IMR-90 (cell line): ENCODE data around the gene FITM2. TPM values are rescaled to one million over a fixed set of nuclear protein-coding genes. Genes with fewer than 3 reads are reported as not detected.

Source experiments
- ATAC-seq: fragments of 200-7000 bp; cut with Tn5 transposase; 2 replicates; pipeline ENCODE4 v1.9.1; 2020; ENCODE audit warnings: low read depth, mild to moderate bottlenecking, moderate library complexity
- BruUV-seq: library from RNA; stranded (reverse); fragments of 400-500 nt; replicated peaks from 2 replicates; lab custom pipeline; 2021; lab: Mats Ljungman, UMichigan
- CTCF ChIA-PET: fragments of 300-600 bp; formaldehyde crosslinking; extraction: SDS; loops from one replicate; lab custom pipeline; 2021; ENCODE audit warnings: antibody characterized with exemption; lab: Yijun Ruan, JAX
- POLR2A ChIA-PET: fragments of 300-600 bp; sonication (Branson Sonifier 250); formaldehyde crosslinking; loops from one replicate; lab custom pipeline; 2022; ENCODE audit warnings: antibody characterized with exemption; ENCODE audit not compliant: unreplicated experiment; lab: Charles Lee
- DNase-seq: peaks from one replicate; pipeline ENCODE4 v3.0.0; 2013
- H2AFZ ChIP-seq: replicated peaks from 2 replicates; pipeline ENCODE3; 2013; ENCODE audit warnings: low read length, mild to moderate bottlenecking; ENCODE audit not compliant: poor library complexity
- H2AK5ac ChIP-seq: 2 replicates; pipeline ENCODE4 v1.6.1; 2013; ENCODE audit warnings: low read depth, low read length, inconsistent platforms
- H2AK9ac ChIP-seq: replicated peaks from 2 replicates; pipeline ENCODE3; 2013; ENCODE audit warnings: mild to moderate bottlenecking, low read depth, low read length, moderate library complexity; ENCODE audit not compliant: poor library complexity
- H2BK120ac ChIP-seq: 2 replicates; pipeline ENCODE4 v1.6.1; 2013; ENCODE audit warnings: low read depth, low read length, inconsistent platforms
- H2BK15ac ChIP-seq: 3 replicates; pipeline ENCODE4 v1.6.1; 2013; ENCODE audit warnings: low read depth, low read length, inconsistent platforms
- H2BK20ac ChIP-seq: 2 replicates; pipeline ENCODE4 v1.6.1; 2013; ENCODE audit warnings: low read depth, mild to moderate bottlenecking, inconsistent platforms, low read length, moderate library complexity
- H2BK5ac ChIP-seq: 2 replicates; pipeline ENCODE4 v1.6.1; 2013; ENCODE audit warnings: mild to moderate bottlenecking, low read depth, low read length, inconsistent platforms; ENCODE audit not compliant: poor library complexity, severe bottlenecking
- H3K14ac ChIP-seq: replicated peaks from 2 replicates; pipeline ENCODE4 v1.6.1; 2013; ENCODE audit warnings: low read depth, low read length, inconsistent platforms
- H3K18ac ChIP-seq: 2 replicates; pipeline ENCODE4 v1.6.1; 2013; ENCODE audit warnings: low read depth, low read length, control low read depth
- H3K23ac ChIP-seq: 2 replicates; pipeline ENCODE4 v1.6.1; 2013; ENCODE audit warnings: low read depth, low read length, inconsistent platforms
- H3K27ac ChIP-seq: 2 replicates; pipeline ENCODE4 v1.5.1; 2013; ENCODE audit warnings: mild to moderate bottlenecking, control low read depth, low read length; ENCODE audit not compliant: insufficient read depth
- H3K27me3 ChIP-seq: 2 replicates; pipeline ENCODE4 v1.6.1; 2013; ENCODE audit warnings: low read length; ENCODE audit not compliant: control insufficient read depth, insufficient read depth
- H3K36me3 ChIP-seq: 2 replicates; pipeline ENCODE4 v1.6.1; 2013; ENCODE audit warnings: low read length, mixed read lengths; ENCODE audit not compliant: control insufficient read depth, insufficient read depth
- H3K4ac ChIP-seq: 2 replicates; pipeline ENCODE4 v1.6.1; 2013; ENCODE audit warnings: low read depth, low read length, inconsistent platforms
- H3K4me1 ChIP-seq: 2 replicates; pipeline ENCODE4 v1.6.1; 2013; ENCODE audit warnings: low read length, mixed read lengths; ENCODE audit not compliant: control insufficient read depth, insufficient read depth
- H3K4me2 ChIP-seq: 2 replicates; pipeline ENCODE4 v1.6.1; 2013; ENCODE audit warnings: low read depth, mild to moderate bottlenecking, control low read depth, low read length, moderate library complexity
- H3K4me3 ChIP-seq: 2 replicates; pipeline ENCODE4 v1.5.1; 2013; ENCODE audit warnings: low read depth, mild to moderate bottlenecking, control low read depth, low read length, moderate library complexity; ENCODE audit not compliant: insufficient read depth
- H3K56ac ChIP-seq: 2 replicates; pipeline ENCODE4 v1.6.1; 2013; ENCODE audit warnings: low read length, inconsistent platforms; ENCODE audit not compliant: insufficient read depth; ENCODE audit errors: extremely low read depth
- H3K79me1 ChIP-seq, 2 experiments: 2 replicates each; pipeline ENCODE4 v1.6.1; 2013; ENCODE audit warnings: low read length in 2 of 2, inconsistent platforms in 1 of 2, low read depth in 1 of 2
- H3K9ac ChIP-seq: 2 replicates; pipeline ENCODE4 v1.6.1; 2013; ENCODE audit warnings: low read depth, low read length, control low read depth
- H3K9me1 ChIP-seq: 2 replicates; pipeline ENCODE4 v1.6.1; 2013; ENCODE audit warnings: low read length, inconsistent platforms; ENCODE audit not compliant: insufficient read depth
- H3K9me3 ChIP-seq: 2 replicates; pipeline ENCODE4 v1.6.1; 2013; ENCODE audit warnings: low read length; ENCODE audit not compliant: control insufficient read depth, insufficient read depth
- H4K20me1 ChIP-seq: 2 replicates; pipeline ENCODE4 v1.6.1; 2013; ENCODE audit warnings: low read length, inconsistent platforms; ENCODE audit not compliant: insufficient read depth
- H4K5ac ChIP-seq: 2 replicates; pipeline ENCODE4 v1.6.1; 2013; ENCODE audit warnings: mild to moderate bottlenecking, low read depth, low read length, control low read depth
- H4K8ac ChIP-seq, 2 experiments: 2 replicates each; pipeline ENCODE4 v1.6.1; 2013; ENCODE audit warnings: low read depth in 2 of 2, low read length in 2 of 2, control low read depth in 1 of 2, inconsistent platforms in 1 of 2
- H4K91ac ChIP-seq: 2 replicates; pipeline ENCODE4 v1.6.1; 2013; ENCODE audit warnings: low read depth, low read length, inconsistent platforms; ENCODE audit not compliant: insufficient read depth
- BHLHE40 ChIP-seq: fragments of 150-350 bp; IDR thresholded peaks from 2 replicates; pipeline ENCODE4 v1.6.1; 2016; ENCODE audit warnings: mild to moderate bottlenecking, low read depth, low read length
- CHD1 ChIP-seq: IDR thresholded peaks from 2 replicates; pipeline ENCODE4 v1.6.1; 2012; ENCODE audit warnings: low read depth, low read length, improper control_type of control experiment
- POLR2A ChIP-seq: IDR thresholded peaks from 2 replicates; pipeline ENCODE4 v1.6.1; 2012; ENCODE audit warnings: mild to moderate bottlenecking, low read depth, low read length
- RCOR1 ChIP-seq: IDR thresholded peaks from 2 replicates; pipeline ENCODE4 v1.6.1; 2012; ENCODE audit warnings: mild to moderate bottlenecking, low read length, improper control_type of control experiment; ENCODE audit not compliant: insufficient replicate concordance
- RFX5 ChIP-seq: IDR thresholded peaks from 2 replicates; pipeline ENCODE4 v1.8.0; 2012; ENCODE audit warnings: low read depth, mild to moderate bottlenecking, low read length, moderate library complexity
- SMC3 ChIP-seq: fragments of 150-350 bp; IDR thresholded peaks from 2 replicates; pipeline ENCODE4 v1.6.1; 2016; ENCODE audit warnings: low read depth, mild to moderate bottlenecking, antibody characterized with exemption, low read length, moderate library complexity
- WGBS, 2 experiments: methylation state at CpG; one replicate each; pipeline versions ENCODE4 v1.1.5 to v1.1.7; 2013; ENCODE audit warnings: missing lambda C conversion rate in 2 of 2; ENCODE audit not compliant: insufficient read length in 1 of 2; ENCODE audit errors: extremely low coverage in 2 of 2; 5-methylcytosine and 5-hydroxymethylcytosine counted together
- dilution Hi-C: fragments of 300-500 bp; cut with HindIII; formaldehyde crosslinking; loops from one replicate; pipeline ENCODE4 v1.14.3; 2018; ENCODE audit warnings: low sequenced_read_pairs; ENCODE audit not compliant: unreplicated experiment
- in situ Hi-C: fragments of 300-500 bp; cut with MboI; formaldehyde crosslinking; loops from 3 replicates; pipeline ENCODE4 v1.14.3; 2019; ENCODE audit warnings: low sequenced_read_pairs, inconsistent platforms, mixed read lengths
- intact Hi-C: fragments of 100-400 bp; cut with micrococcal nuclease; formaldehyde crosslinking; loops from 2 replicates; pipeline ENCODE4 v1.10.0; 2022
- polyA plus RNA-seq, 3 experiments: library from polyadenylated mRNA; depleted of rRNA; stranded (reverse); fragments of >200 nt; gene quantifications; 2 replicates each; pipeline ENCODE4 v1.2.3, GENCODE V29; 2012; ENCODE audit warnings: low replicate concordance in 1 of 3
- total RNA-seq: library from RNA; depleted of rRNA; stranded (reverse); fragments of >200 nt; gene quantifications from 2 replicates; pipeline ENCODE4 v1.2.3, GENCODE V29; 2012
- TF ChIP-seq, protein P1 (sequence below): conservative IDR thresholded peaks from 2 replicates; pipeline ENCODE4 v1.5.1; 2012; ENCODE audit warnings: mild to moderate bottlenecking, low read depth, low read length, improper control_type of control experiment

The FITM2 gene
- total and polyA plus RNA-seq, 2 of the 4 experiments (the other 2 are of a cell fraction): 3.4 to 6.5 TPM

GRCh38 chr20:44343162-44343675 lies 32.2 kb upstream of the FITM2 start:
- in situ Hi-C loops (no loop called here), dilution Hi-C loops (no loop called here), intact Hi-C loops (no loop called here)
- Histone ChIP-seq H4K8ac (no peak overlapping the region), H3K27me3 (peaks cover 13% of the 10 kb centered on the region; the same call in 1 of the 2 replicates), H3K9me3 (no peaks in the 10 kb centered on the region), H2BK120ac (no peak overlapping the region), H3K79me1 (no peaks in the 10 kb centered on the region), H3K4me3 (no peak overlapping the region), H3K27ac (no peak overlapping the region), H3K23ac (no peak overlapping the region), H3K4ac (no peak overlapping the region), H3K4me1 (no peaks in the 10 kb centered on the region), H2BK15ac (no peak overlapping the region), H3K36me3 (no peaks in the 10 kb centered on the region), H3K9me1 (no peaks in the 10 kb centered on the region), H3K4me2 (no peak overlapping the region), H2AK5ac (no peak overlapping the region), H2BK20ac (no peak overlapping the region), H4K5ac (no peak overlapping the region), H2AK9ac (no peak overlapping the region), H3K14ac (no peak overlapping the region), H2BK5ac (no peak overlapping the region), H3K9ac (no peak overlapping the region), H4K91ac (no peak overlapping the region), H2AFZ (peak overlapping the region; percentile 27), H4K20me1 (no peaks in the 10 kb centered on the region), H3K56ac (no peak overlapping the region), H3K18ac (no peak overlapping the region)
- ChIA-PET CTCF (interaction anchor here (0.6 kb wide), 1 partner anchor 48 kb away, joined by 3 read pairs; no protein-coding TSS in a partner anchor), POLR2A (no interaction called here)
- ATAC-seq (no peak), DNase-seq (no peak)
- no CpG with 5 or more reads among the region's 12 CpGs for WGBS, 2 experiments
- TF ChIP-seq RCOR1 (no peak), CHD1 (no peak), SMC3 (no peak), POLR2A (no peak), RFX5 (no peak), BHLHE40 (no peak)
- TF ChIP-seq, protein P1, sequence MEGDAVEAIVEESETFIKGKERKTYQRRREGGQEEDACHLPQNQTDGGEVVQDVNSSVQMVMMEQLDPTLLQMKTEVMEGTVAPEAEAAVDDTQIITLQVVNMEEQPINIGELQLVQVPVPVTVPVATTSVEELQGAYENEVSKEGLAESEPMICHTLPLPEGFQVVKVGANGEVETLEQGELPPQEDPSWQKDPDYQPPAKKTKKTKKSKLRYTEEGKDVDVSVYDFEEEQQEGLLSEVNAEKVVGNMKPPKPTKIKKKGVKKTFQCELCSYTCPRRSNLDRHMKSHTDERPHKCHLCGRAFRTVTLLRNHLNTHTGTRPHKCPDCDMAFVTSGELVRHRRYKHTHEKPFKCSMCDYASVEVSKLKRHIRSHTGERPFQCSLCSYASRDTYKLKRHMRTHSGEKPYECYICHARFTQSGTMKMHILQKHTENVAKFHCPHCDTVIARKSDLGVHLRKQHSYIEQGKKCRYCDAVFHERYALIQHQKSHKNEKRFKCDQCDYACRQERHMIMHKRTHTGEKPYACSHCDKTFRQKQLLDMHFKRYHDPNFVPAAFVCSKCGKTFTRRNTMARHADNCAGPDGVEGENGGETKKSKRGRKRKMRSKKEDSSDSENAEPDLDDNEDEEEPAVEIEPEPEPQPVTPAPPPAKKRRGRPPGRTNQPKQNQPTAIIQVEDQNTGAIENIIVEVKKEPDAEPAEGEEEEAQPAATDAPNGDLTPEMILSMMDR: no peak
- no TSS peak for BruUV-seq
